Smooth muscle cell (in vitro differentiated cells): ENCODE results near the gene STEEP1. TPM values are rescaled to one million over a fixed set of nuclear protein-coding genes. Genes with fewer than 3 reads are reported as not detected.
A peak's percentile ranks its signal among the peaks of the same experiment; 100 is the strongest.
"Not testable (repeated sequence)": the region's sequence is repeated elsewhere in the genome, so short reads cannot be mapped to it uniquely, and the experiment has no call there.

Experiments
- DNase-seq: peaks from one replicate; lab custom pipeline; 2025; ENCODE audit not compliant: unreplicated experiment; lab: John Stamatoyannopoulos, UW
- H2AFZ ChIP-seq: fragments of 200-600 bp; sonication (generic); 2 replicates; pipeline ENCODE4 v1.6.0; 2016; ENCODE audit warnings: antibody characterized with exemption, low read depth, mild to moderate bottlenecking
- H3F3A ChIP-seq: fragments of 200-600 bp; sonication (generic); 2 replicates; pipeline ENCODE4 v1.6.0; 2017; ENCODE audit warnings: antibody characterized with exemption, low read depth
- H3K27ac ChIP-seq: fragments of 200-600 bp; sonication (generic); 2 replicates; pipeline ENCODE4 v1.5.1; 2016; ENCODE audit warnings: low read depth, mild to moderate bottlenecking
- H3K27me3 ChIP-seq: fragments of 200-600 bp; sonication (generic); 2 replicates; pipeline ENCODE4 v1.6.1; 2016; ENCODE audit warnings: low read depth, mild to moderate bottlenecking
- H3K36me3 ChIP-seq: fragments of 200-600 bp; sonication (generic); 2 replicates; pipeline ENCODE4 v1.5.1; 2016; ENCODE audit warnings: low read depth
- H3K4me1 ChIP-seq: fragments of 200-600 bp; sonication (generic); 2 replicates; pipeline ENCODE4 v1.5.1; 2016; ENCODE audit warnings: low read depth
- H3K4me2 ChIP-seq: fragments of 200-600 bp; sonication (generic); 2 replicates; pipeline ENCODE4 v1.6.0; 2016; ENCODE audit warnings: mild to moderate bottlenecking
- H3K4me3 ChIP-seq: fragments of 200-600 bp; sonication (generic); 2 replicates; pipeline ENCODE4 v1.5.1; 2016; ENCODE audit warnings: mild to moderate bottlenecking
- H3K79me2 ChIP-seq: fragments of 200-600 bp; sonication (generic); 2 replicates; pipeline ENCODE4 v1.6.0; 2016; ENCODE audit warnings: low read depth, mild to moderate bottlenecking
- H3K9ac ChIP-seq: fragments of 200-600 bp; sonication (generic); 2 replicates; pipeline ENCODE4 v1.6.0; 2016; ENCODE audit warnings: low read depth
- H3K9me3 ChIP-seq: fragments of 200-600 bp; sonication (generic); replicated peaks from 2 replicates; pipeline ENCODE4 v1.5.1; 2016; ENCODE audit warnings: low read depth
- H4K20me1 ChIP-seq: fragments of 200-600 bp; sonication (generic); 2 replicates; pipeline ENCODE4 v1.6.0; 2016; ENCODE audit warnings: low read depth
- WGBS: methylation state at CpG from one replicate; pipeline ENCODE4 v1.1.7; 2016; ENCODE audit warnings: low lambda C conversion rate; 5-methylcytosine and 5-hydroxymethylcytosine counted together
- polyA plus RNA-seq: library from polyadenylated mRNA; unstranded; fragments of >200 nt; fragmentation: Nextera tagmentation; extraction: Ambion mirVana; gene quantifications from 2 replicates; pipeline ENCODE4 v1.2.1, GENCODE V29; 2016
- total RNA-seq: library from RNA; depleted of rRNA; stranded (reverse); fragments of >200 nt; gene quantifications from 2 replicates; pipeline ENCODE4 v1.2.3, GENCODE V29; 2014
- TF ChIP-seq, protein P1 (sequence below): fragments of 200-600 bp; sonication (generic); IDR thresholded peaks from 2 replicates; pipeline ENCODE4 v1.5.1; 2017; ENCODE audit warnings: borderline replicate concordance, mild to moderate bottlenecking, antibody characterized with exemption; ENCODE audit not compliant: insufficient read depth, poor library complexity, severe bottlenecking

The STEEP1 gene
- total and polyA plus RNA-seq, 2 experiments from 2014 or later, result 9.8 to 20.6 TPM

DNA sequence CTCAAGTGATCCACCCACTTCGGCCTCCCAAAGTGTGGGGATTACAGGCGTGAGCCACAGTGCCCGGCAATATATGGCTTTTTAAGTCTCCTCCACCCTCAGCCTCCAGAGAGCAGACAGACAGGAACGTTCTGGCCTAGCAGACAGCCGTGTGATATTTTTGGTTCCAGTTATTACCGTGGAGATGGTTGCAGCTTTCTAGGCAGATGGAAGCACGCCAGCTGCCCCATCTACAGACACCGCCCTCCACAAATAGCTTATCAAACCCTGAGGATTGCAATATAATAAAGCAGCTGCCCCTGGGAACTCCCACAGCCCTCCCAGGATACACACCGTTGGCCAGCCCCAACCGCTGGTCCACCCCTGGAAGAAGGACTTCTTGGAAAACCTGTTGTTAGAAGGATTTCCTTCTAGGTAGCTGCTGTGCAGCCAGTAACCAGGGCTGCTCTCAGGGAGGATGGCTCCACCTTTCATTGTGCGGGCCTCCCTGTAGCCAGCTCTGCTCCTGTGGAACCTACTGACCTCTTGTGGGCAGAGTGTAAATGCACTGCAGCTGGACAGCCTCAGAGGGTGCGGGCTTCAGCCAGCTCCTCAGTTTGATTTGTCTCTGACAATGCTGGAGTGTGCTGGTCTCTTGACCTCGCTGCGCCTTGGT lies 52.9 kb downstream of the STEEP1 start:
- DNase-seq, result no peak
- 71% methylated on average over 14 of the region's 14 CpGs for WGBS

DNA sequence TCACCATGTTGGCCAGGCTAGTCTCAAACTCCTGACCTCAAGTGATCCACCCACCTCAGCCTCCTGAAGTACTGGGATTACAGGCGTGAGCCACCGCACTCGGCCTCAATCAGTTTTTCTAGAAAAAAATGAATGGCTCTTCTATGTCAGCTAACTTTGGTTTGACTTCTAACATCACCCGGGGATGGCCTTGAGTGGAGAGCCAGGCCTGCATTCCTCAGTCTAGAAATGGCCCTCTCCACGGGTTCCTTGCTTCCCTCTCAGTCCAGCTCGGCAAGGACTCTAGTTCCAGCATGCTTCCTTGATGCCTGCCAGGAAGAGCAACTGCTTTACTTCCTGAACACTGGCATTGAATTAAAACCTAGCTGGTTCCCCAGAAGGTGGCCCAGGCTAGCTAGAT lies 58.0 kb downstream of the STEEP1 start:
- H3K27ac ChIP-seq, result no peak overlapping the region
- H3K36me3 ChIP-seq, result no peaks in the 10 kb centered on the region
- no peak overlapping the region for H3K4me3 ChIP-seq
- H3K79me2 ChIP-seq, result no peaks in the 10 kb centered on the region
- no peak overlapping the region for H3K9ac ChIP-seq
- H3F3A ChIP-seq, result no peaks in the 10 kb centered on the region
- TF ChIP-seq, protein P1, sequence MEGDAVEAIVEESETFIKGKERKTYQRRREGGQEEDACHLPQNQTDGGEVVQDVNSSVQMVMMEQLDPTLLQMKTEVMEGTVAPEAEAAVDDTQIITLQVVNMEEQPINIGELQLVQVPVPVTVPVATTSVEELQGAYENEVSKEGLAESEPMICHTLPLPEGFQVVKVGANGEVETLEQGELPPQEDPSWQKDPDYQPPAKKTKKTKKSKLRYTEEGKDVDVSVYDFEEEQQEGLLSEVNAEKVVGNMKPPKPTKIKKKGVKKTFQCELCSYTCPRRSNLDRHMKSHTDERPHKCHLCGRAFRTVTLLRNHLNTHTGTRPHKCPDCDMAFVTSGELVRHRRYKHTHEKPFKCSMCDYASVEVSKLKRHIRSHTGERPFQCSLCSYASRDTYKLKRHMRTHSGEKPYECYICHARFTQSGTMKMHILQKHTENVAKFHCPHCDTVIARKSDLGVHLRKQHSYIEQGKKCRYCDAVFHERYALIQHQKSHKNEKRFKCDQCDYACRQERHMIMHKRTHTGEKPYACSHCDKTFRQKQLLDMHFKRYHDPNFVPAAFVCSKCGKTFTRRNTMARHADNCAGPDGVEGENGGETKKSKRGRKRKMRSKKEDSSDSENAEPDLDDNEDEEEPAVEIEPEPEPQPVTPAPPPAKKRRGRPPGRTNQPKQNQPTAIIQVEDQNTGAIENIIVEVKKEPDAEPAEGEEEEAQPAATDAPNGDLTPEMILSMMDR, result no peak
- no peak for DNase-seq
- no peaks in the 10 kb centered on the region for H3K4me1 ChIP-seq
- no peak overlapping the region for H3K4me2 ChIP-seq
- 89% methylated on average over 6 of the region's 6 CpGs for WGBS
- no peaks in the 10 kb centered on the region for H3K9me3 ChIP-seq
- H2AFZ ChIP-seq, result no peak overlapping the region
- H3K27me3 ChIP-seq, result no peaks in the 10 kb centered on the region
- no peaks in the 10 kb centered on the region for H4K20me1 ChIP-seq

More for the DNA sequence above, 52.9 kb downstream of the STEEP1 start:
- TF ChIP-seq, protein P1, result peak; percentile 50
- Histone ChIP-seq H3K27me3 (no peaks in the 10 kb centered on the region), H3K27ac (no peak overlapping the region), H3K4me3 (no peak overlapping the region), H3K36me3 (no peaks in the 10 kb centered on the region), H3K9ac (no peak overlapping the region), H4K20me1 (no peaks in the 10 kb centered on the region), H3F3A (no peaks in the 10 kb centered on the region), H3K4me1 (no peaks in the 10 kb centered on the region), H3K4me2 (no peak overlapping the region), H2AFZ (no peak overlapping the region), H3K79me2 (no peaks in the 10 kb centered on the region), H3K9me3 (no peaks in the 10 kb centered on the region)

DNA sequence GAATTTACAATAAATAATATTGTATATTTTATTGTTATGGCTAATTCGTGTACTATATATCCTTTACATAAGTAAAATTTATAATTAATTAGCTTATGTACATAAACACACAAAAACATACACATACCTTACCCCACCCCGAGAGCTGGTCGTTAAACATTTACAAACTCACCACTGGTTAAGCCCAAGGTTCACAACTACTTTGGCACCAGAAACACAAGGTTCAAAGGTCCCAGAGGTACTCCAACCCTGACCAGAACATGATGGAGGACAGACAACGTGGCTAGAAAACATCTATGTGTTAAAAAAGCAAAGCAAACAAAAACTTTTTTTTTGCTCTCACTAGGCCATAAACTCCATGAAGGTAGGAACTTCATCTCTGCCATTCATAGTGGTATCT lies 59.3 kb downstream of the STEEP1 start:
- H3K36me3 ChIP-seq, result no peaks in the 10 kb centered on the region
- no peaks in the 10 kb centered on the region for H3K4me1 ChIP-seq
- no peak overlapping the region for H3K4me3 ChIP-seq
- TF ChIP-seq, protein P1, result no peak
- H3F3A ChIP-seq, result no peaks in the 10 kb centered on the region
- WGBS, result 74% methylated on average over 4 of the region's 4 CpGs
- no peaks in the 10 kb centered on the region for H4K20me1 ChIP-seq
- H3K27ac ChIP-seq, result no peak overlapping the region
- H2AFZ ChIP-seq, result no peak overlapping the region
- no peaks in the 10 kb centered on the region for H3K9me3 ChIP-seq
- H3K9ac ChIP-seq, result no peak overlapping the region
- H3K4me2 ChIP-seq, result no peak overlapping the region
- no peaks in the 10 kb centered on the region for H3K79me2 ChIP-seq
- DNase-seq, result no peak
- H3K27me3 ChIP-seq, result no peaks in the 10 kb centered on the region

DNA sequence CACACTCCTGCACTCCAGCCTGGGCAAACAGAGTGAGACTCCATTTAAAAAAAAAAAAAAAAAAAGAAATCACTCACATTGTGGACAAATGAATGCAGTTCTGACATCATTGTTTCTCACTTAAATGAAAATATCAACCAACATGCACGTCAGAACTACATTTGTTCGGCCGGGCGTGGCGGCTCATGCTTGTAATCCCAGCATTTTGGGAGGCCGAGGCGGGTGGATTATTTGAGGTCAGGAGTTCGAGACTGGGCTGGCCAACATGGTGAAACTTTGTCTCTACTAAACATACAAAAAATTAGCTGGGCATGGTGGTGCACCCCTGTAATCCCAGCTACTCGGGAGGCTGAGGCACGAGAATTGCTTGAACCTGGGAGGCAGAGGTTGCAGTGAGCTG lies 60.1 kb downstream of the STEEP1 start:
- not testable (repeated sequence) for H3F3A ChIP-seq, DNase-seq, H3K9me3 ChIP-seq, H3K27me3 ChIP-seq, H3K4me2 ChIP-seq, H3K4me1 ChIP-seq, H3K36me3 ChIP-seq, H2AFZ ChIP-seq, H3K9ac ChIP-seq, H3K4me3 ChIP-seq, H3K79me2 ChIP-seq, H4K20me1 ChIP-seq, H3K27ac ChIP-seq
- 82% methylated on average over 10 of the region's 10 CpGs for WGBS
